Mucosa of descending colon (tissue), 3 donors: Measurements from ENCODE around the gene ZNF672. TPM values are rescaled to one million over a fixed set of nuclear protein-coding genes. Genes with fewer than 3 reads are reported as not detected.
"Not testable (repeated sequence)": the region's sequence is repeated elsewhere in the genome, so short reads cannot be mapped to it uniquely, and the experiment has no call there.

ENCODE experiments used
- ATAC-seq: fragments of 200-7000 bp; cut with Tn5 transposase; one replicate; pipeline ENCODE4 v1.9.1; 2020; ENCODE audit warnings: mild to moderate bottlenecking, moderate library complexity
- DNase-seq, 3 donors: peaks; one replicate each; pipeline ENCODE4 v3.0.0-alpha.2; 2020
- H3K36me3 ChIP-seq: fragments of 200-600 bp; one replicate; pipeline ENCODE4 v1.8.0; 2021; ENCODE audit warnings: low read depth, mild to moderate bottlenecking
- H3K4me1 ChIP-seq: fragments of 200-600 bp; one replicate; pipeline ENCODE4 v1.8.0; 2021; ENCODE audit warnings: low read depth, mild to moderate bottlenecking
- H3K4me3 ChIP-seq: fragments of 200-600 bp; one replicate; pipeline ENCODE4 v1.8.0; 2021; ENCODE audit warnings: mild to moderate bottlenecking
- H3K9me3 ChIP-seq: fragments of 200-600 bp; one replicate; pipeline ENCODE4 v1.8.0; 2021; ENCODE audit warnings: mild to moderate bottlenecking
- intact Hi-C, 2 donors: fragments of 100-400 bp; cut with DNase I in 1 of 2; cut with micrococcal nuclease in 1 of 2; formaldehyde crosslinking; loops; one replicate each; pipeline versions ENCODE4 v1.11.0 to v1.11.1; 2022; cut with DNase I, micrococcal nuclease
- long read RNA-seq, 2 donors: library from polyadenylated mRNA; unstranded; transcript quantifications; one replicate each; pipeline ENCODE4 v2.0.0, GENCODE V29; 2019 to 2021
- total RNA-seq, 3 donors: library from RNA; stranded (reverse); fragmentation: NEBNext Ultra II Directional in 2 of 3; extraction: Animal tissue kit (Norgen Biotek cat#: 25700) in 2 of 3; gene quantifications; one replicate each; pipeline versions ENCODE4 v1.2.1 to v1.2.4, GENCODE V29; 2021 to 2023
- TF ChIP-seq, protein P1 (sequence below): fragments of 200-600 bp; IDR thresholded peaks from one replicate; pipeline ENCODE4 v1.8.0; 2022; ENCODE audit warnings: antibody characterized with exemption, mild to moderate bottlenecking
- donor health status: DM: no; HTN: no; CAD: no; lungs with moderate emphysema.
- donor health status: DM: no; HTN: no; CAD: no.
- donor health status: DM: no; HTN: yes; CAD: no.

ZNF672 gene
- 10 to 100 TPM; 29.6 to 38.8 (median 38.3) TPM for total RNA-seq
- long read RNA-seq, donor 1, transcript ZNF672-201 (4 exons, 2,989 nt): major isoform, 47 of 66 reads
- long read RNA-seq, donor 1, partial matches to known transcripts: 2 of 66 reads
- long read RNA-seq, donor 1, other reads (novel, unspliced or antisense): 15 of 66 reads
- long read RNA-seq, donor 2, transcript ZNF672-201 (4 exons, 2,989 nt): major isoform, 11 of 15 reads
- long read RNA-seq, donor 2, partial matches to known transcripts: 1 of 15 reads
- long read RNA-seq, donor 2, other reads (novel, unspliced or antisense): 3 of 15 reads

DNA sequence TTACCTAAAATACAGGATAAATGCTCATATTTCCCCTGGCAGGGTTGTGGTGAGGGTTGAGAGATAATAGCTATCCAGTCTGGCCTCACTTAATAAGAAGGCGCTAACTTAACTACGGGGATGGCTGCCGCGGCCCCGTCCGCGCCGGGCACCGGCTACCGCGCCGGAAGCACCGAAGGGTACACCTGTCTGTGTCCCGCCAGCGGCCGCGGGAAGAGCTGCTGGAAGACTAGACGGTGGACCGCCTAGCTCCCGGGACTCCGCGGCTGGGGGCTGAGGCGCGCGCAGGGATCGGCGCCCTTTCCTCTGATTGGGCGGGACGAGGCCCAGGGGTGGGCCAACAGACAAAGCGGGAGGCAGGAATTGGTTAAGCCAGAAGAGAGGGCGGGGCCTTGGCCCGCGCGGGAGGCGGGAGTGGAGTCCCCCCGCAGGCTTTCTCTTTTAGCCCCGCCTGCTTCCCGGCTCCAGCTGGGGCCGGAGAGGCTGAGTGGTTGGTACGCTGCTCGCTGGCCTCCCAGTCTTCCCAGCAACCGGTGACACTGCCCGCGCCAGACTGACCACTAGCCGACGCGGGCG, at the start of gene ZNF672:
Gene ZNF672, plus strand, starts transcription at position 444 of the 576 bp plus-strand sequence. CDS start 9,051 bp downstream, outside the sequence.
- peak; percentile 90 for ATAC-seq
- peak within 1 kb of the TSS; percentile 94 for H3K4me3 ChIP-seq
- no peaks in the 10 kb centered on the region for H3K9me3 ChIP-seq
- H3K4me1 ChIP-seq: peaks cover 10% of the 10 kb centered on the region
- H3K36me3 ChIP-seq: no peaks in the 10 kb centered on the region
- DNase-seq: peak; percentile 97 to 98 (median 98)
- intact Hi-C loops: no loop called here
- TF ChIP-seq, protein P1, sequence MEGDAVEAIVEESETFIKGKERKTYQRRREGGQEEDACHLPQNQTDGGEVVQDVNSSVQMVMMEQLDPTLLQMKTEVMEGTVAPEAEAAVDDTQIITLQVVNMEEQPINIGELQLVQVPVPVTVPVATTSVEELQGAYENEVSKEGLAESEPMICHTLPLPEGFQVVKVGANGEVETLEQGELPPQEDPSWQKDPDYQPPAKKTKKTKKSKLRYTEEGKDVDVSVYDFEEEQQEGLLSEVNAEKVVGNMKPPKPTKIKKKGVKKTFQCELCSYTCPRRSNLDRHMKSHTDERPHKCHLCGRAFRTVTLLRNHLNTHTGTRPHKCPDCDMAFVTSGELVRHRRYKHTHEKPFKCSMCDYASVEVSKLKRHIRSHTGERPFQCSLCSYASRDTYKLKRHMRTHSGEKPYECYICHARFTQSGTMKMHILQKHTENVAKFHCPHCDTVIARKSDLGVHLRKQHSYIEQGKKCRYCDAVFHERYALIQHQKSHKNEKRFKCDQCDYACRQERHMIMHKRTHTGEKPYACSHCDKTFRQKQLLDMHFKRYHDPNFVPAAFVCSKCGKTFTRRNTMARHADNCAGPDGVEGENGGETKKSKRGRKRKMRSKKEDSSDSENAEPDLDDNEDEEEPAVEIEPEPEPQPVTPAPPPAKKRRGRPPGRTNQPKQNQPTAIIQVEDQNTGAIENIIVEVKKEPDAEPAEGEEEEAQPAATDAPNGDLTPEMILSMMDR: no peak

DNA sequence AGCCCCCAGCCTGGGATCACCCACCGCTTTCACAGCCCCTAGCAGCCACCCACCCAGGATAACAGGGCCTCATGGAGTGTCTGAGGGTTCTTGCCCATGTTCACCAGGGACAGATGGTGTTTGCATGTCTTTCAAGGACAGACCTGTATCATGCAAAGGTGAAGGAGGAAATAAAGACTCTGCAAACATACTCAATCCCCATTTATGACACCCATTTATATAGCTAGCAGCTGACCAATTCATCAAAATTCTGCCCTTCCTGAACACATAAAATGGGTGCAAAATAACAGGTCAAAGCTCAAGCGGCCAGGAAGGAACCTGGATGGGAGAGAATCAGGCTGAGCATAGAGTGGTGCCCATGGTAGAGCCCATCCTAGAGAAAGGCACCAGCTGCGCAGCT, 49.7 kb upstream of the ZNF672 start:
- Histone ChIP-seq H3K4me3 (no peak overlapping the region), H3K4me1 (peaks cover 13% of the 10 kb centered on the region), H3K36me3 (no peaks in the 10 kb centered on the region), H3K9me3 (no peaks in the 10 kb centered on the region)
- TF ChIP-seq, protein P1: no peak
- intact Hi-C loops: no loop called here
- DNase-seq (no peak), ATAC-seq (peak; percentile 82)

DNA sequence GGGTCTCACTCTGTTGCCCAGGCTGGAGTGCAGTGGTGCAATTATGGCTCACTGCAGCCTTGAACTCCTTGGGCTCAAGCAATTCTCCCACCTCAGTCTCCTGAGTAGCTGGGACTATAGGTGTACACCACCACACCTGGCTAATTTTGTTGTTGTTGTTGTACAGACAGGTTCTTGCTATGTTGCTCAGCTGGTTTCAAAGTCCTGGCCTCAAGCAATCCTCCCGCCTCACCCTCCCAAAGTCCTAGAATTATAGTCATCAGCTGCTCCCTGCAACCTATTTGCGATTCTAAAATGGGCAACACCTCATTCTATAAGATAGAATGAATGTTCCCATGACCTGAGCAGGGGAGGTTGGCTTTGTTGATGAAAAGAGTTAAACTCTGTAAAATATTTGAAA, 48.7 kb upstream of the ZNF672 start:
- H3K36me3 ChIP-seq, H3K4me3 ChIP-seq, intact Hi-C loops, H3K9me3 ChIP-seq: not testable (repeated sequence)
- DNase-seq: peak in 1 of 3 donors; percentile 26
- H3K4me1 ChIP-seq: peaks cover 11% of the 10 kb centered on the region
- peak; percentile 71 for ATAC-seq

DNA sequence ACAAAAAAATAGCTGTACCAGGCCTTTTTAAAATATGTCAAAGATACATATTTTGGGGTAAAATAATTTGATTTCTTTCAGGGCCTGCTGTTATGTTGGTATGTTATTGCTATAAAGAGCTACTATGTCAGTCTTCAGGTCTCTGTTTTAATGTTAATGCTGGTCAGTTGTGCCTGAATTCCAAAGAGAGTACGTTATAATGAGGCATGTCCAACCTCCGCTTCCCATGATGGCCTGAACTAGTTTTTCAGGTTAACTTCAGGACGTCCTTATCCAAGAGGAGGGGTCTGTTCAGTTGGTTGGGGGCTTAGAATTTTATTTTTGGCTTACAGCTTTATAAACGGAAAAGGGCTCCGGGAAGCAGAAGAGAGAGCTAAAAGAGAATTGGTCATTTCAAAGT, 47.6 kb upstream of the ZNF672 start:
- intact Hi-C loops: no loop called here
- no peaks in the 10 kb centered on the region for H3K36me3 ChIP-seq
- TF ChIP-seq, protein P1: no peak
- H3K9me3 ChIP-seq: no peaks in the 10 kb centered on the region
- ATAC-seq: no peak
- DNase-seq: no peak
- peaks cover 11% of the 10 kb centered on the region for H3K4me1 ChIP-seq
- H3K4me3 ChIP-seq: no peak overlapping the region

DNA sequence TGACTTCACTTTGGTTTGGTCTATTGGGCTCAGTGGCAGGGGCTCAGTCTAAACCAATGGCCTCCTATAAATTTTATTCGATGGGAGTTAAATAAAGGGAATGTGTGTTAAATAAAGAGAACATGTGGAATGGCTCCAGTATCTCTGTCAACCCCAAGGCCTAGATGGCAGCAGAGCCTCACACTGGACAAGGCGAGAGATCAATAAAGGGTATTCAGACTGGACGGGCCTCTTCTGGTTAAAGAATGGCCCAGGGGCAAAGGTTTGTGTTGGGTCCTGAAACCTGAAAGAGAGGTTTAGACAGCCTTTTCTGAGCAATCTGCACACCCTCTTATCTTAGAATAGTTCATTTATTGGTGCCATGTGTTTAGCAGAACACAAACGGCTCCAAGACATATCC, 47.0 kb upstream of the ZNF672 start:
- ATAC-seq: peak; percentile 31
- DNase-seq: no peak
- H3K4me3 ChIP-seq: no peak overlapping the region

DNA sequence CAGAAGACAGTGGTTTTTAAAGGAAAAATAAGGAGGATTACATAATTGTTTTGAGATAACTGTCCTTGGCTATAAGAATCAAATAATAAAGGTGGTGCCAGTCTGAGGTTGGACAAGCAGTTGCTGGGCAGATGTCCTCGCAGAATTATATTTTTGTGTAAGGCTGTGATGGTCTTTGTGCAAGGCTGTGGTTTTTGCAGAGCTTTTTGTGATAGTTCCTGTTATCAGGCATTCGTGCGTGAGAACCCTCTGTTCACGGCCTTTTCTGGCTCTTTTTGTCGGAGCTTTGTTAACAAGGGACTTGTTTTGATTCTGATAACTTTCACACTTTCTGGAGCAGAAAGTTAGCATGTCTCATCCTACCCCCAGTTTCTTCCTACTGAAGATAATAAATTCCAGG, 45.7 kb upstream of the ZNF672 start:
- H3K4me3 ChIP-seq: no peak overlapping the region
- TF ChIP-seq, protein P1: no peak
- H3K9me3 ChIP-seq: no peaks in the 10 kb centered on the region
- no peak for DNase-seq
- intact Hi-C loops: no loop called here
- no peak for ATAC-seq
- peaks cover 11% of the 10 kb centered on the region for H3K4me1 ChIP-seq
- H3K36me3 ChIP-seq: no peaks in the 10 kb centered on the region

More for the DNA sequence above, 47.0 kb upstream of the ZNF672 start:
- TF ChIP-seq, protein P1: no peak
- no peaks in the 10 kb centered on the region for H3K36me3 ChIP-seq
- intact Hi-C loops: no loop called here
- H3K9me3 ChIP-seq: no peaks in the 10 kb centered on the region
- H3K4me1 ChIP-seq: peaks cover 11% of the 10 kb centered on the region
